Stromal cell of bone marrow (primary cell): ENCODE data around the gene HPS5.
A peak's percentile ranks its signal among the peaks of the same experiment; 100 is the strongest.

Source experiments
- DNase-seq: peaks from one replicate; pipeline ENCODE4 v3.0.0-alpha.2; 2012; ENCODE audit warnings: low read depth

The HPS5 gene

DNA sequence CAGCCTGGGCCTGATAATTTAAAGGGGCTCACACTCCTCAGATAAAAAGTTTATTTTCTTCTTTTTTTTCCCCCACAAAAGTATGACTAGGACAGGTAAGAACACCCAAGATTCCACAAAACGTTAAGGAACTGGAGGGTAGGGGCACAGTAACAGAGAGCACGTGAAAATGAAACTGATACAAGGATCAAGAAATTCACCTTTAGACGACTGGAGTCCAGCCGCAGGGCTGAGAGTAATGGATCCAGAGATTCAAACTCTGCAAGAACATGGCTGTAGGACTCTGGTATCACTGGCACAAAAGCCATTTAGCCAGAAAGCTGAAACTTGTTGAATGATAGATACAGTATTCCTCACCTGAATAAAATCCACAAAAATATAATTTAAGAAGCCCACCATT is 4.4 kb downstream of the HPS5 start:
- DNase-seq: no peak

DNA sequence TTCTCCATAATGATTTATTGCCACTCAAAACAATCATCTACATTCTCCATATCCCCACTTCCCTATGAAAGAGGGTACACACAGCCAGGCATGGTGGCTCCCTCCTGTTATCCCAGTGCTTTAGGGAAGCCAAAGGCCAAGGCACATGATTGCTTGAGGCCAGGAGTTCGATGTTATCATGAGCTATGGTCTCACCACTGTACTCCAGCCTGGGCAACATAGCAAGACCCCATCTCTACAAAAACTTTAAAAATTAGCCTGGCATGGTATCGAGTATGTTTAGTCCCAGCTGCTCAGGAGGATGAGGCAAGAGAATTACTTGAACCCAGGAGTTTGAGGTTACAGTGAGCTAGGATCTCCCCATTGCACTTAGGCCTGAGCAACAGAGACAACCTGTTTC is 6.0 kb downstream of the HPS5 start:
- DNase-seq: no peak

DNA sequence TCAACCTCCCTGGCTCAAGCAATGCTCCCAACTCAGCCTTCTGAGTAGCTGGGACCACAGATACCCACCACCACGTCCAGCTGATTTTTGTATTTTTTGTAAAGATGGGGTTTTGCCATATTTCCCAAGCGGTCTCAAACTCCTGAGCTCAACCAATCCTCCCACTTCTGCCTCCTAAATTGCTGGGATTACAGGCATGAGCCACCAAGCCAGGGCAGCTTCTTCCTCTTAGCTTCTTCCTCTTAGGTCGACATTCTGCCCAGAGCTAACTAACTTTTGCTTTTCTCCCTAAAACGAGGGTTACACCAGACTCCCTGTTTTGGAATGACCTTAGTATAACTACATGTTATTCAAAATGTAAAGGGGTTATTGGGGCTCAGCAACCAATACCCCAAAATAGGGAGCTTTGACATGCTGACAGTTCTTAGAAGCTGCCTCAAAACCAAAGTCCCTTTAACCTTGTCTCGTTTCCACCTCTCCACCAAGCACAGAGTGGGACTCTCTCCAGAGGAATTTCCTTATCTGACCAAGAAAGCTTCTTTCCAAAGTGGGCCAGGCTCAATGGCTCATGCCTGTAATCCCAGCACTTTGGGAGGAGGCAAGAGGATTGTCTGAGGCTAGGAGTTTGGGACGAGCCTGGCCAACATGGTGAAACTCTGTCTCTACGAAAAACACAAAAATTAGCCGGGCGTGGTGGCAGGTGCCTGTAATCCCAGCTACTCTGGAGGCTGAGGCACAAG is 7.0 kb downstream of the HPS5 start:
- no peak for DNase-seq

DNA sequence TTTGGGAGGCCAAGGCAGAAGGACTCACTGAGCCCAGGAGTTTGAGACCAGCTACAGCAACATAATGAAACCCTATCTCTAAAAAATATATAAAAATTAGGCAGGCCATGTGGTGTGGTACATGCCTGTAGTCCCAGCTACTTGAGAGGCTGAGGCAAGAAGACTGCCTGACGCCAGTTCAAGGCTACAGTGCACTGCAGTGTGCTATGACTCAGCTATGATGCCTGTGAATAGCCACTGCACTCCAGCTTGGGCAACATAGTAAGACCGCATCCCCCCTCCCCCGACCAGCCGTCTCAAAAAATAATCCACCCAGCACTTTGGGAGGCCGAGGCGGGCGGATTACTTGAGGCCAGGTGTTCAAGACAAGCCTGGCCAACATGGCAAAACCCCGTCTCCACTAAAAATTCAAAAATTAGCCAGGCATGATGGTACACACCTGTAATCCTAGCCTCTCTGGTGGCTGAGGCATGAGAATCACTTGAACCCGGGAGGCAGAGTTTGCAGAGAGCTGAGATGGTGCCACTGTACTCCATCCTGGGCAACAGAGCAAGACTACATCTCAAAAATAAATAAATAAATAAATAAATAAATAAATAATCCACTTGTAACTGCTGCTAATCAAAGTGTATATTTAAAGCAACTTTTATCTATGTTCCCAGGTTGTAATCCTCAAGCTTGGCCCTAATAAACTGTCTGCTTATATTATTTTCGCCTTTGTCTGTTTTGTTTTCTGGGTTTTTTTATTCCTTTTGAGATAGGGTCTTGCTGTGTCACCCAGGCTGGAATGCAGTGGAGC is 7.8 kb downstream of the HPS5 start:
- no peak for DNase-seq

DNA sequence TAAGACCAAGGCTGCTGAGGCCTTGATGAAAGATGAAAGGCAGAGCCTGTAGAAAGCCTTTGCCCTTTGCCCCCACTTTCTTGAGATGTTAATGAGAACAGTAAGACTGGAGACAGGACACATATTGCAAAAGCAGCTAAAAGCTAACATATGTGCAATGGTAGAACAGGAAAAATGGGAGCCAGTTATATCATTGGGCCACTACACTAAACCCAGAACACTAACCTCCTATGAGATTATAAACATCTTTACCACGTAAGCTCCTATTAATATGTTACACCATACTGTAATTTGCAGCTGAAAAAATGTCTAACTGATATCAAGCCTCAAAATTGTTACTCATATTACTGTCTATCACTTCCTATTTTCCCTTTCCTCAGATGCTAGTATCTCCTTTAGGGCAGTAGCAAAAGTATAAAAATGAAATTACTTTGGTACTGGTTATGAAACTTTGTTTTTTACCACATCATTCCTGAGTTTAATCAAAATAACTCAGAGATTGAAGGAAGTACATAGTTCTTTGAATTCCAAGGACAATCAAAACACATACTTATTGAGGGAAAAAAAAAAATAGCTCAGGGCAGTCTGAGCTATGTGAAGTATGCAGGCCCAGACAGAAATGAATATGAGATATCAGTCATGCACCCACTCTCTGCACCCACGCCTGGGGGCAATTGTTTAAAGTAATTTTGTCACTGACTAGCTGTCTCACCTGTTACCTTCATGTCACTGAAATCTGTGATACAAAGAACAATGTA is 9.1 kb downstream of the HPS5 start:
- peak; percentile 9 for DNase-seq

DNA sequence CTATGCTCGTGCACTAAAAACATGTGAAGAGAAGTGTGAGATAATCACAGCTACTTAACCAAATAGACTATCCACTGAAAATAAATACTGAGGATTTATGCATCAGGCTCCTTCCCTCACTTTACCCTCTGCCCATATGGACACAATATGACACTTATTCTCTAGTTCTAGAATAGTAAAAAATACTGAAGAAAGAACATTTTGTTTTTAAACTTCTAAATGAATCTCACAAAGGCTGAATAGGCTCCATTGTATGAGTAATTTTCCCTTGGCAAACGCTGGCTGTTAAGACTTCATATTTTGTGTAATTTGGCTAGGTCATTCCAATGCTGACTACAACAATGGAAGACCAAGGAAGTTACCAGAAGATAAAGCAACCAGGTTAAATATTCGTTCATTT is 9.9 kb downstream of the HPS5 start:
- DNase-seq: peak; percentile 54

DNA sequence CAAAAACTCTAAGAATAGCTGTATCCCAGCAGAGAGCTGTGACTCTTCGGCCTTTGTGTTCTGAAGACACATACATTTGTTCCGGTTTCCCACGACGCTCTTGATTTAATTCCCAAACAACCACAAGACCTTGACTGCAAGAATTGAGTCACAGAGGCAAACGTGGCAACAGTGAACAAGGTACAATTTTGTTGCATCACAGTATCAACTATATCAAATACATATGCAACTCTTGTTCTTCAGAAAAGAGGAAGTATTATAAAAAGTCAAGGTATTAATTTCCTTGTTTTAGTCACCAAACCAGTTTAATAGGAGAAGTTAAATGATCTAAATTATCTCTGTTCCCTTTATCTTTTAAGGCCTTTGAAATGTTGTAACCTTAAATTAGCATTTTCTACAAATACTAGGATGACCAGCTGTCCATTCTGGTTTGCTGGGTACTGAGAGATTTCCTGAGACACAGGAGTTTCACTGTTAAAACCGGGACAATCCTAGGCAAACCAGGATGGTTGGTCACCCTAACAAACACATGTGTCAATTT is 11.1 kb downstream of the HPS5 start:
- no peak for DNase-seq

DNA sequence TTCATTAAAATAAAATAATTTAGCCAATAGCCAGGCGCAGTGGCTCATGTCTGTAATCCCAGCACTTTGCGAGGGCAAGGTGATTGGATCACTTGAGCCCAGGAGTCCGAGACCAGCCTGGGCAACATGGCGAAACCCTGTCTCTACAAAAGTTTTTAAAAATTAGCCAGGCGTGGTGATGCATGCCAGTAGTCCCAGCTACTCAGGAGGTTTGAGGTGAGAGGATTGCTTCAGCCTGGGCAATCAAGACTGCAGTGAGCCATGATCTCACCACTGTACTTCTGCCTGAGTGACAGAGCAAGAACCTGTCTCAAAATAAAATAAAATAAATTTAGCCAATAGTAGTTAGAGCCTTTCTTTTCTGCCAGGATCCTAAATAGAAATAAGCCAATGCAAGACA is 12.2 kb downstream of the HPS5 start:
- no peak for DNase-seq

DNA sequence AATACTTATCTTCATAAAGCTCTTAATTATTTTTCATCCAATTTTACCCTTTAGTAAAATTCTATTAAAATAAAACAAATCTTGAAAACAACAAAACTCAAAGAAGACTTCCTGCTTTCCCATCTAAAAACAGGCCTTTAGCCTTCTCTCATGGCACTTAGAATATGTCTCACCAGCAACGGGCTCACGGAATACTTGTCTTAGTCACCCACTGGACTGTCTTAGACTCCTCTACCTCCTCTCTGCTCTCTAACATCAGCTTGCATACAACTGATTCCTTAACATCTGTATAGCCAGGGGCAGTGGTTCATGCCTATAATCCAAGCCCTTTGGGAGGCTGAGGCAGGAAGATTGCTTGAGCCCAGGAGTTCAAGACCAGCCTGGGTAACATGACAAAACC is 13.7 kb downstream of the HPS5 start:
- no peak for DNase-seq

DNA sequence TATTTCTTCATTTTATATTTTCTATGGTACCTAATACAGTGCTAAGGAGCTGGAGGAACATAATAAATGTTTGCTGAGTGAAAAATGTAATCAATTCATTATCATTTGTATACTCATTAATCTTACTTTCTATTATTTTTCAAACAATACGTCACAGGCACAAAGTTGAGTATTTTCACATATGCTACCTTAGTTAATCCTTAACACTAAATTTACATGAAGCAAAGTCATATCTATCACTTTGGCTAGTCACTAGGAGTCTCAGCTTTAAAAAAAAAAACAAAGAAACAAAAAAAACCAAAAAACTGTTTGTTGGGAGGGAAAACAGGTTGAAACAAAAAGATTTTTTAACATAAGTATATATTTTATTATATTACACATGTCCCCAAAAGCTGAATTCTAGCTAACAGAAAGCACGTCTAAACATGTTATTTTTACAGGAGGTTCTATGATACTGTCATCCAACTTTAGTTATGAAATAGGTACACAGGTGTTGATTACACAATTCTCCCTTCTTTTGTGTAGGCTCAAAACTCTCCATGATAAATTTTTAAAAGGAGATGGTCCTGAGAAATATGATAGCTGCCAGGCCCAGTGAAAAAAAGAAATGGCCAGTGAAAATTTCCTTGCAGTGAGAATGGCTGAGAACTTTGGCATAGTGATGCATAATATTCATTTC is 14.3 kb downstream of the HPS5 start:
- no peak for DNase-seq

DNA sequence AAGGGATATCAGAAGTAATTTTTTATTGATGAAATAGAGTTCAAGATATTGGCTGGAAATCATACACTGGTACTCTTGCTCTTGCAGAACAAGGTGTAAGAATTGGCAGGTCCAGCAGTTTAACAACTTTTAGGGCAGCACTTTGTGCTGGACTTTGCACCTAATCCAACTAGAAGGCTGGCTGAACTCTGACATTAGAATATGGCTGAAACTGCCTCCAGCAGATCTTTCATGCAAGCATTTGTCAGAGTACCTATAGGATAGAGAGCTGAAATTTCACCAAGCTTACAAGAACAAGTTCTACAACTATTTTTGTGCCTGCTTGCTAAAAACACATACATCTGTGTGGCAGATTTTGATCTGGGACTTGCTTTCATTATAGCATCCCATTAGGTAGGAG is 17.2 kb downstream of the HPS5 start:
- DNase-seq: no peak

DNA sequence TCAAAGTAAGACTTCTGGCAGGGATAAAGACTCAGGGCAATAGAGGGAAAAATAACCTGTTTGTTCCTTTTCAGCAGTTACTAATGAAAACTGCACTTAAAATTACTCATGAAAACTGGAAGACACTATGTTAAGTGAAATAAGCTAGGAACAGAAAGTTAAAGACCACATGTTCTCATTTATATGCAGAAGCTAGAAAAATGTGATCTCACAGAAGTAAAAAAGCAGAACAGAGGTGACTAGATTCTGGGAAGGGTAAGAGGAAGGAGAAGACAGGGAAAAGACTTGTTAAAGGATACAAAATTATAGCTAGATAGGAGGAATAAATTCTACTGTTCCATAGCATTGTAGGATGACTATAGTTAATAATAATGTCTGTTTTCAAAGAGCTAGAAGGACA is 22.2 kb downstream of the HPS5 start:
- no peak for DNase-seq

DNA sequence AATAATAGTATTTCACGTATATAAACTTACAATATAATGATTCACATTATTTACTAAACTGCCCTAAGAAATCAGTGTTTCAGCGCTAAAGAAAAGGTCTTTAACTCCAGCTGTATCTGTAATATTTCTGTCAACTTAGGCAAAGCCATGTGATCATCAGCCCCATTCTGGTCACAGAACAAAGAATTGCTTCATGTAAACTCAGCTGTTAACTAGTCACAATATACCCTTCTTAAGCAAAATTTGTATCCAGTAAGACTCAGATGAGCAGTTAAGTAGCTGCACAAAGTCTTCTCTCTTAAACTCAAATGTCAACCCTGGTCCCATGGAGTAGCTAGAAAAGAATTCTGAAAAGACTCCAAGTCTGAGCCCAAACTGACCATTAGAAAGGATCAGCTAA is 26.6 kb downstream of the HPS5 start:
- DNase-seq: no peak

DNA sequence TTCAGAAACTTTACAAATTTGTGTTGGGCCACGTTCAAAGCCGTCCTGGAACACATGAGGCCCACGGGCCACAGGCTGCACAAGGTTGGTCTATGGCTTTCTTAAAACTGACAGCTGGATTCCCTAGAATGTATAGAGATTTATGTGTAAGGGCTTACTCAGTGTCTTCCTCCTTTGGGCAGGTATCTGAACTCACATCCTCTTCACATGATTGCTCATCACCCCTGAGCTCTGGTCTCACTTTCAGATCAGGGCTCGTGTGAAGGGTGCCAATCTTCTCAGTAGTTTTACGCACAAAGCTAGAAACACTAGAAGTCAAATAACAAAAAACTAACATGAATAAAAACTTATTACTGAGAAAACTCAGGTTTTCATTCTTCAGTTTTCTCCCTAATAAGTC is 27.1 kb downstream of the HPS5 start:
- DNase-seq: no peak

DNA sequence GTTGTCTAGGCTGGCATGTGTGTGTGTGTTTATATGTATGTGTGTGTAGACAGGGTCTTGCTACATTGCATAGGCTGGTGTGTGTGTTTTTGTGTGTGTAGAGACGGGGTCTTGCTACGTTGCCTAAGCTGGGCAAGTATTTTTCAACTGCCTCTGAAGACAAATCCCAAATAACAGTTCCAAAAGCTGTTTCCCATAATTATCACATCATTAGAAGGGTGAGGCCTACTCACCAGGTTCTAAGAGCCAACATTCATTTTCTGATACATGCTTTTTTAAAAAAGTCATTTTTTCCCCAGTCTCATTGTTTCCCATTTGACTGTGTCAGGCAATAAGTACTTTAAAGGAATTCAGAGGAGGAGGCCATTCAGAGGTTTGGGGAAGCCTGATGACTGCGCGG is 33.0 kb downstream of the HPS5 start:
- no peak for DNase-seq

DNA sequence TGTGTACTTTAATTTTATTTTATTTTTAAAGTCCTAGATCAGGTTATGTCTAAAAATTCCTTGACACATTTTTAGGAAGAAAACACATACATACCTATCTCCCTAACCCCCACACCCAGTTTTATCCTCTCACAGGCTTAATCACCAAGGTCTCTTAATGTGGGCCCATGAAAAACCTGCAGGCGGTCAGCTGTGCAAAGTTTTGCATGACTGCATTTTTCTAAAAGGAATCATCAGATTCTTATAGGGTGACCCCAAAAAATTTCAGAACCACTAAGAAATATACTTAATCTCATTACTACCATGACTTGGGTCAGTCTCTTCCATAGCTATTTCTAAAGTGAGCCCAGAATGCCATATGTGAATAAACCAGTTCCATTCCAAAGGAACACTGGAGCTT is 36.1 kb downstream of the HPS5 start:
- DNase-seq: no peak

DNA sequence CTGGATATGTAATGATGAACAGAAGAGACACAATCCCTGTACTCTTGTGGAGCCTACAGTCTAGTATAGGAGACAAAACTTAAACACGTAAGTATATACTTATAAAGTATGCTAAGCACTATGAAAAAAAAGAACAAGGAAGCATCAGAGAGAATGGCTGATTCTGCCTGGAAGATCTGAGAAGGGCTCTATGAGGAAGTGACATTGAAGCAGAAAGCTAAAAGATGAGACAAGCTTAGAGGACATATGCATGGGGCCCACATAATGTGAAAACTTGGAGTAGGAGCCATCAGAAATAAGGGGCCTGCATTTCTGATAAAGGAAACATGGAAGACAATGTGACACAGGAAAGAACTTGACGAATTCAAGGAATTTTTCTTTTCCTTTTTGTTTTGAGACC is 39.3 kb downstream of the HPS5 start:
- no peak for DNase-seq

DNA sequence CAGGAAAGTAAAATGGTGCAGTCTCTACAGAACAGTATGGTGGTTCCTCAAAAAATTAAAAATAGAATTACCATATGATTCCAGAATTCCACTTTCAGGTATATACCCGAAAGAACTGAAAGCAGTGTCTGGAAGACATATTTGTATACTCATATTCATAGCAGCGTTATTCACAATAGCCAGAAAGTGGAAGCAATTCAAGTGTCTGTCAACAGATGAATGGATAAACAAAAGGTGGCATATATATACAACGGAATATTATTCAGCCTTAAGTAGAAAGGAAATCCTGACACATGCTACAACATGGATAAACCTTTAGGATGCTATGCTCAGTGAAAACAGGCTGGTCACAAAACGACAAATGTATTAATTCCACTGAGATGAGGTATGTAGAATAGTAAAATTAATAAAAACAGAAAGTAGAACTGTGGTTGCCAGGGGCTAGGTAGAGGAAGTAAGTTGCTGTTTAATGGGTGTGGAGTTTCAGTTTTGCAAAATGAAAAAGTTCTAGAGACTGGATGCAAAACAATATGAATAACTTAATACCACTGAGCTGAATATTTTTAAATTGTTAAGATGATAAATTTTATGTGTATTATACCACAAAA is 41.4 kb downstream of the HPS5 start:
- no peak for DNase-seq

DNA sequence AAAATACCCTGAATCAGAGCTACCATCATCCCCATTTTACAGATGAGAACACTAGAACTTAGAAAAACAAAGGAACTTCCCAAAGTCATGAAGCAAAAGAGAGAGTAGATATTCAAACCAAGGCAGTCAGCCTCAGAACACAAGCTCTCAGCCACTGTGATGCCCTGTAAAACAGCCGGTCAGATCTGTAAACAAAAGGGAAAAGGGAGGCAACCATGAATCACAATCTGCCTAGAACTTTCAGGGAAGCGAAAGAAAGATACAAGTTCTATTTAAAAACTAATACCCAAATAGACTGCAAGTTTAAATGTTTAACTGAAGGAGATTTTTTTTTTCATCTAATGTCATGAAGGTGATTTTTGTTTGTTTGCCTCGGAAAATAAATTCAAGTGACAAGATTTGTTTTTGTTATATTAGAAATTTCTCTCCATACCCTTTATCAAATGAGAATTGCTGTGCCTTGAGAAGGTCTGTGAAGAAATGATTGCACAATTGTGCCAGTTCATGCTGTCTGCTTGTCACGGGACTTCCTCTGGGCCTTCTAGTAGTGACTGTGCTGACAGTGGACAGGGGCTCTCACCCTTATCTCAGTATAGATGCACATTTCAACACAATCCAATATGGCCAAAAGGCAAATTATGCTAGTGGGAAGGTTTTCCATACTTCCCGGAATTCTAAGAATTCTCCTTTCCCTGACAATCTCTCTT is 44.2 kb downstream of the HPS5 start:
- DNase-seq: no peak

DNA sequence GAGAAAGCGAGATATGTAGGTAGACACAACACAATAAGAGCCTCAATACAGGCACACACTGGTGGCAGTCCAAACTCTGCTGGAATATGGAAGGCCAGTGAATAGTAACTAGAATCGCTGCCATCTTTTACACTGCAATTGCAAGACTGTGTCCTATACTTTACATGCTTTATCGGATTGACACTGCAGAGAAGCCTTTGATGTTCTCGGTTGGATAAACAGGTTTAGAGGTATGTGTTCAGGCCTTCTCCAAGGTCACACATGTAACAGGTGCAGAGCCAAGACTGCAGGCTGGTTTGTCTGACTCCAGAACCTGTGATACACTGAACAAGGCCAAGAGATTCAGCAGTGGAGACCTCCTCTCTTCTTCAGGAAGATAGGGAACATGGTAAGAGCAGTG is 50.7 kb downstream of the HPS5 start:
- DNase-seq: no peak

DNA sequence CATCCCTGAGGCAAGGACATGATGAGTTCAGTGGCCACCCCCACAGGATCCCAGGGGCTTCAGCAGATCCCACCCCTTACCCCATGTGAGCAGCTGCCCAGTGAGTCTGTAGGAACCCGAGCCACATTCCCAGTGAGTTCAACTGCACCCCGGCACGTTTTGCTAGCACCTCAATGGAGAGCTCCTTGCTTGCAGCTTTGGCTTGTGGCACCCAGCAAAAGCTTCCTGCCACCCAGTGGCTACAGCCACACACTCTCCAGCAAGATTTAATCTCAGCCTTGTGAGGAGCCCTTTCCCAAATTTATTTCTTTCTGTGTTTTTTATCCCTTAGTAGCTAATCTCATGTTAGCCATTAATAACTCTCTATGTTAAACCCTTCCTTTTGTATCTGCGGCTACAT is 51.8 kb downstream of the HPS5 start:
- no peak for DNase-seq
